Fibroblast of lung (primary cell): ENCODE measurements around the gene PUS10.

Source experiments
- EZH2 ChIP-seq: IDR thresholded peaks from 2 replicates; pipeline ENCODE4 v1.5.1; 2012; ENCODE audit warnings: low read length, control low read depth, mild to moderate bottlenecking; ENCODE audit errors: missing control alignments
- TF ChIP-seq, protein P1 (sequence below), 2 donors: IDR thresholded peaks in 1 of 2; conservative IDR thresholded peaks in 1 of 2; 1 replicate in 1 of 2; 2 replicates in 1 of 2; pipeline ENCODE4 v1.5.1; 2011 to 2012; ENCODE audit warnings: low read length in 2 of 2, control low read depth in 1 of 2, inconsistent platforms in 1 of 2, low read depth in 1 of 2, mild to moderate bottlenecking in 1 of 2

DNA sequence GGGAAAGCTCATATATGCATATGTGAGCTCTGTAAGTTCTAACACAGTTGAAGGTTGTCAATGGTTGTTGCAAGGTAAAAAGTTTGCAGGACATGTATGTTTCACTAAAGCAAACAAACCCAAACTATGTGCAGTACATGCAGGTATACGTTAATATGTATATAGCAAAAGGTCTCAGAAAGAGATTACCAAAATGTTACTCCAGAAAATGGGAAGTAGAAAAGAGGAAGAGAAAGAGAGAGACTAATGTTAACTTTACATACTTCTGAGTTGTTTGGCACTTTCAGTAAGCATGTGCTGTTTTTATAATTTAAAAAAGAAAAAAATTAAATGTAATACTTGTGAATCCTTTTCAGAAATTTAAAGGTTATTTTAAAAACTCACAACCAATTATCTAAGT lies 33.3 kb downstream of the PUS10 start:
- TF ChIP-seq, protein P1, sequence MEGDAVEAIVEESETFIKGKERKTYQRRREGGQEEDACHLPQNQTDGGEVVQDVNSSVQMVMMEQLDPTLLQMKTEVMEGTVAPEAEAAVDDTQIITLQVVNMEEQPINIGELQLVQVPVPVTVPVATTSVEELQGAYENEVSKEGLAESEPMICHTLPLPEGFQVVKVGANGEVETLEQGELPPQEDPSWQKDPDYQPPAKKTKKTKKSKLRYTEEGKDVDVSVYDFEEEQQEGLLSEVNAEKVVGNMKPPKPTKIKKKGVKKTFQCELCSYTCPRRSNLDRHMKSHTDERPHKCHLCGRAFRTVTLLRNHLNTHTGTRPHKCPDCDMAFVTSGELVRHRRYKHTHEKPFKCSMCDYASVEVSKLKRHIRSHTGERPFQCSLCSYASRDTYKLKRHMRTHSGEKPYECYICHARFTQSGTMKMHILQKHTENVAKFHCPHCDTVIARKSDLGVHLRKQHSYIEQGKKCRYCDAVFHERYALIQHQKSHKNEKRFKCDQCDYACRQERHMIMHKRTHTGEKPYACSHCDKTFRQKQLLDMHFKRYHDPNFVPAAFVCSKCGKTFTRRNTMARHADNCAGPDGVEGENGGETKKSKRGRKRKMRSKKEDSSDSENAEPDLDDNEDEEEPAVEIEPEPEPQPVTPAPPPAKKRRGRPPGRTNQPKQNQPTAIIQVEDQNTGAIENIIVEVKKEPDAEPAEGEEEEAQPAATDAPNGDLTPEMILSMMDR (conservative IDR thresholded peaks at IDR 0.05 in 1 of 2, IDR thresholded peaks at IDR 0.05 in 1 of 2; ENCODE audit: low read depth in 1 of 2, low read length in 2 of 2) = no peak
- TF ChIP-seq EZH2 = no peak
